Right lobe of liver (tissue), 4 donors: ENCODE measurements around the gene AKAP8L.

Source experiments
- CTCF ChIP-seq, 4 donors: fragments of 200-600 bp in 3 of 4; fragments of 450-650 bp in 1 of 4; IDR thresholded peaks; one replicate each; pipeline versions ENCODE4 v1.5.1 to v1.8.0; 2016 to 2022; ENCODE audit warnings: antibody characterized with exemption in 4 of 4, mild to moderate bottlenecking in 2 of 4
- POLR2A ChIP-seq: fragments of 450-650 bp; IDR thresholded peaks from one replicate; pipeline ENCODE4 v1.6.1; 2017; ENCODE audit warnings: antibody characterized with exemption, mild to moderate bottlenecking
- donor health status: DM: no; HTN: no; CAD: no.
- donor health status: DM: no; HTN: no; CAD: no.
- donor health status: DM: no; HTN: yes; CAD: no.

GRCh38 chr19:15331419-15332310 is 87.1 kb downstream of the AKAP8L start:
- no peak for TF ChIP-seq CTCF (IDR thresholded peaks at IDR 0.05)
- peak; percentile 43 for TF ChIP-seq POLR2A
